Muscle of back (tissue), 13 donors: ENCODE results near the gene SMIM1. TPM values are rescaled to one million over a fixed set of nuclear protein-coding genes. Genes with fewer than 3 reads are reported as not detected.
A peak's percentile ranks its signal among the peaks of the same experiment; 100 is the strongest.

Source experiments
- DNase-seq, 3 donors: peaks; one replicate each; pipeline versions ENCODE4 v3.0.0 to v3.0.0-alpha.2; 2013
- long read RNA-seq, 9 donors: transcript quantifications; one replicate each; lab custom pipeline, GENCODE V29; 2026
- polyA plus RNA-seq, 10 donors: library from polyadenylated mRNA; unstranded; fragments of 120-200 nt; gene quantifications; one replicate each; pipeline ENCODE4 v1.2.1, GENCODE V29; 2013; ENCODE audit not compliant: insufficient read length in 10 of 10

SMIM1 gene
- 1 to 10 TPM; 1.6 to 5.7 (median 3.3) TPM for polyA plus RNA-seq
- long read RNA-seq, donor 1, partial matches to known transcripts = 0 of 2 reads
- long read RNA-seq, donor 1, other reads (novel, unspliced or antisense) = 0 of 2 reads
- long read RNA-seq, donor 2, partial matches to known transcripts = 0 of 1 reads
- long read RNA-seq, donor 2, other reads (novel, unspliced or antisense) = 0 of 1 reads
- long read RNA-seq, donor 3 = 0 reads
- long read RNA-seq, donor 4, partial matches to known transcripts = 0 of 1 reads
- long read RNA-seq, donor 4, other reads (novel, unspliced or antisense) = 0 of 1 reads
- long read RNA-seq, donor 5, partial matches to known transcripts = 0 of 1 reads
- long read RNA-seq, donor 5, other reads (novel, unspliced or antisense) = 0 of 1 reads
- long read RNA-seq, donor 6, partial matches to known transcripts = 0 of 1 reads
- long read RNA-seq, donor 6, other reads (novel, unspliced or antisense) = 0 of 1 reads
- long read RNA-seq, donor 7, partial matches to known transcripts = 0 of 1 reads
- long read RNA-seq, donor 7, other reads (novel, unspliced or antisense) = 0 of 1 reads
- long read RNA-seq, donor 8, partial matches to known transcripts = 0 of 3 reads
- long read RNA-seq, donor 8, other reads (novel, unspliced or antisense) = 0 of 3 reads
- long read RNA-seq, donor 9 = 0 reads

GRCh38 chr1:3772715-3773571 is at the start of gene SMIM1:
Gene SMIM1 (plus strand): TSS chr1:3772749. CDS start chr1:3775374, 2,625 bp downstream.
- DNase-seq = peak in 1 of 3 donors; percentile 48

- no peak for DNase-seq
These were observed 49.7 kb upstream of the SMIM1 start for GRCh38 chr1:3722846-3723245.

GRCh38 chr1:3724416-3725030 is 48.0 kb upstream of the SMIM1 start:
- peak; percentile 43 to 76 (median 70) for DNase-seq

GRCh38 chr1:3725366-3725765 is 47.2 kb upstream of the SMIM1 start:
- no peak for DNase-seq

- DNase-seq = no peak
These were observed 45.3 kb upstream of the SMIM1 start for GRCh38 chr1:3727042-3727824.

- no peak for DNase-seq
These were observed 44.4 kb upstream of the SMIM1 start for GRCh38 chr1:3727825-3728776.

GRCh38 chr1:3729594-3730542 is 42.7 kb upstream of the SMIM1 start:
- no peak for DNase-seq

- no peak for DNase-seq
These were observed 41.9 kb upstream of the SMIM1 start for GRCh38 chr1:3730543-3731247.

GRCh38 chr1:3731583-3732433 is 40.7 kb upstream of the SMIM1 start:
- peak in 1 of 3 donors; percentile 60 for DNase-seq

- peak in 1 of 3 donors; percentile 67 for DNase-seq
These were observed 40.0 kb upstream of the SMIM1 start for GRCh38 chr1:3732434-3733093.

GRCh38 chr1:3733094-3733882 is 39.3 kb upstream of the SMIM1 start:
- no peak for DNase-seq

GRCh38 chr1:3733883-3734589 is 38.5 kb upstream of the SMIM1 start:
- no peak for DNase-seq

- DNase-seq = no peak
These were observed 37.9 kb upstream of the SMIM1 start for GRCh38 chr1:3734602-3735001.

GRCh38 chr1:3735027-3735681 is 37.4 kb upstream of the SMIM1 start:
- DNase-seq = peak in 1 of 3 donors; percentile 62
